Fibroblast of skin of back (primary cell): ENCODE results near the gene RERE.
"Not testable (repeated sequence)": the region's sequence is repeated elsewhere in the genome, so short reads cannot be mapped to it uniquely, and the experiment has no call there.

Source experiments
- DNase-seq: peaks from one replicate; pipeline ENCODE4 v3.0.0-alpha.2; 2013

RERE gene

DNA sequence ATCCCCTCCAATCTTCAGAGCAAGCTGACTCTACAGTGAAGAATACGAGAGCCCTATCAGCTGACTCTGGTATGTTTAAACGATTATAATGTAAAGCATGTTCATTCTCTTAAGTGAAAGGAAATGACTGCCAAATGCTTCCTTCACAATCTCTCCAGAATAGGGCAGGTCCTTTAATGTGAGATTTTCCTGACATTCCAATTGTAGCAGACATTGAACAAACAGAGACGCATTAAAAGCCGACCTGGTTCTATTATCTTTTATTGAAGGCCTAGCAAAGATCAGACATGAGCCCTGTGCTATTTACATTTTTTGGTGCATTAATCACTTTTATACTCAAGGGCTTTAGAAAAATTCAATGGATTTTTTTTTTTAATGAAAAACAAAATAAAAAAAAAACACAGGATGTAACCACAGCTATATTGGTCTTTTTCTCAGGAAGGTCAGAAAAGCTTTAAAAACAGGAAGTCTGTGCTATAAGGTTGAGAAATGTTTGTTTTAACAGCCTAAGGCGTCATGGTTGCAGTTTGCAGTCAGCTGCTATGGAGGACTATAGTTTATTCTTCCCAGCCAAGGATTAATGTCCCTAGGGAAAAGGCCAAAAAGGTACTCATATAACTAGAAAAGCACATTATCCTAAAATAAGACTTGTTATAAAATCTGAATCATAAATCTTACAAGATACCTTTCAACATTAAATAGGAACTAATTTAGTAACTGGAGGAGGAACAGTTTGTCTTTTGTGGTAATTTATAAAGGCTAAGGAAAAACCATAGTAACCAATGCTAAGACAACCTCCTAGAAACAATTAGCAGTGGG is 104.8 kb downstream of the RERE start:
- DNase-seq = peak; percentile 98

DNA sequence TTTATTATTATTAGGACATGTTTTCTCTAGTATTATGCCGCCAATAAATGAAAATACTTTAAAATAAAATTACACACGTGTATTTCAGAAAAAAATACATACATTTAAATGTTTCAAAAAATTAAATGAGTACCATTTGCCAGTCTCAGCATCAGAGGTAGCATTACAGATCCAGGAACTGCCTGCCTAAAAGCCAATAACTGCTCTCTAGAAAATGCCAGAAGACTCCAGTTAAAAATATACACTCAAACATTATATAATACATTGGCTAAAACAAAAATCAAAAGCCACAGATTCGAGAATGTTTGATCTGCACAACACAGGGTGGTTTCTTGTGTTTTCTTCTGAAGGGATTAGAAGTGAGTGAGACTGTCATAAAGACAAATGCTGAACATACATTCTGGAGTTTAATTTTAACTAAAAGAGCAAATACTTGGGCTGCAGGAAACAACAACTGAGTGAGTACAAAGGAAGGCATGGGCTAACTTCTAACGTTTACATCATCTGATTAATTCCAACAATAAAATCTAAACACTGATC is 105.5 kb downstream of the RERE start:
- DNase-seq = no peak

DNA sequence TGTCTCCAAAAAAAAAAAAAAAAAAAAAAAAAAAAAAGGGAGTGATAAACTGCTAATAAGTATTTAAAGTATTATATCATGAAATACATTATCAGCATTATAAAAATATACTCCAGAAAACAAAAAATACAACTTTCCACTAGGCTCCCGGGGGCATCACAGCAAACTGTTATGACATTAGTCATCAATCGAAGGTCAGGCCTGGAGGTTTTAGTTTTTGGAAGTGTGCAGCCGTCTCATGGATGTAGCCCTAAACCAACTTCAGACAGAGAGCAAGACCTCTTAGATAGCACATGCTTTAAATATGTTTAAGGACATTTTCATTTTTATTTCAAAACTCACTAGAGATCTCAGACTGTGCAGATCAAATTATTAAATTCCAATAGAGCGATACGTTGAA is 106.3 kb downstream of the RERE start:
- DNase-seq = peak; percentile 55

DNA sequence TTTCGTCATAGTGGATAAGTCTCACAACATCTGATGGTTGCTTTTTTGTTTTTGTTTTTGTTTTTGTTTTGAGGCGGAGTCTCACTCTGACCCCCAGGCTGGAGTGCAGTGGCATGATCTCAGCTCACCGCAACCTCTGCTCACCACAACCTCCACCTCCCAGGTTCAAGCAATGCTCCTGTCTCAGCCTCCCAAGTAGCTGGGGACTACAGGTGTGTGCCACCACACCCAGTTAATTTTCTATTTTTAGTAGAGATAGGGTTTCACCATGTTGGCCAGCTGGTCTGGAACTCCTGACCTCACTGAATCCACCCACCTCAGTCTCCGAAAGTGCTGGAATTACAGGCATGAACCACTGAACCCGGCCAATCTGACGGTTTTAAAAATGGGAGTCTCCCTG is 109.2 kb downstream of the RERE start:
- no peak for DNase-seq

DNA sequence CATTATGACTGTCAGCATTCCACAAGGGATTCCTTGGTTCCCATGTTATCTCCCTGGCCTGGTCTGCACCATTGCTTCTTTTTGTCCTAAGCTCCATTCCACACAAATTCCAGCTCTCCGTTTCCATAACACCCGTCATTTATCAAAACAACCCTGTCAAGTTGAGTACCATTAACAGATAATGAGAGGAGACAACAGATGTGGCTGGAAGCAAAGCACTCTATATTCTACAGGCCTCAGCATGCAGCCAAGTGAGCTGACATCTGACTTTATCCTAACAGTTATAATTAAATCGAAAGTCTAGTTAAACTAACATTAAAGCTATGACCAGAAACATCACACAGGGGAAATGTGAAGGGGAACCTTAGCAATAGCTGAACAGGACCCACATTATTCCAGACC is 110.4 kb downstream of the RERE start:
- peak; percentile 77 for DNase-seq

DNA sequence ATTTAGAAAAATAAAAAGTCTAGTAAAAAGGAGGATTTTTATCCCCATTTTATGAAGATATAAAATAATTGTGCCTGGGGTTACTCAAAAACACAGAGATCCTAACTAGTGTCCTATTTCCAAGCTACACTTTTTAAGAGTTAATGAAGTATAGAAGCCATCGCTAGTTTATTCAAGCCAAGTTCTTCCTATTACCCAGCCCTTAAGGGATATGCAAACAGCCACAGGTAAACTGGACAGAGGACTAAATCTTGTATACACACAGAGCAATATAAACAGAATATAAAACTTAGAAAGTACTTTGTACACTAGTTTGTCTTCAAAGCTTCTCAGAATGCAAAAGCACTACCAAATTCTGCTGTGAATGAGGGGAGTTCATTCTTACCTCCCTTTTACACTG is 111.1 kb downstream of the RERE start:
- no peak for DNase-seq

DNA sequence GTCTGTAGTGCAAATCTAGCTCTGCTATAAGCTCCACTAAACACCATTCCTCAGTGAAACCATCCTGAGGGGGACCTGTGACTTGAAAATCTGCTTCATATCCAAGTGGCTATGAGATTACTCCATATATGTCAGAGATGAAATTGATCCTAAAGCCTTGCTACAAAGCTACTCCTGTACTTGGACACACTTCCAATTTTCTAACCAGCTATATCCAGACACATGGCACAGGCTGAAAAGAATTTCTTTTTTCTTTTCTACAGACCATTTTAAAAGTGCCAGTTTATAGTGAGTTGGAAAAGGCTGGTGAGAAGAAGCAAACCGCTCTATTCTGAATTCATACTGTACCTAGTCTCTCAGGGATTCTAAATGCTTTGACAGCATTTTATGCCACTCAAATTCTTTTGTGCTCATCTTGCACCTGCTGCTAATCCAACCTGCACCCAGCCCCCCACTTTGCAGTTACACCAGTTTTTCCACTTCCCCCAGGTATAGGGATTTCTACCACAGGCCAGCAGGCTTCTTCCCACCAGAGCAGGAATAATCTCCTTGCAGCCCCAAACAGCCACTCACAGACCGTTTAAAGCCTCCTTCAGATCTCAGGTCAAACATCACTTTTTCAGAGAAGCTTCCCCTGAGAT is 112.5 kb downstream of the RERE start:
- no peak for DNase-seq

DNA sequence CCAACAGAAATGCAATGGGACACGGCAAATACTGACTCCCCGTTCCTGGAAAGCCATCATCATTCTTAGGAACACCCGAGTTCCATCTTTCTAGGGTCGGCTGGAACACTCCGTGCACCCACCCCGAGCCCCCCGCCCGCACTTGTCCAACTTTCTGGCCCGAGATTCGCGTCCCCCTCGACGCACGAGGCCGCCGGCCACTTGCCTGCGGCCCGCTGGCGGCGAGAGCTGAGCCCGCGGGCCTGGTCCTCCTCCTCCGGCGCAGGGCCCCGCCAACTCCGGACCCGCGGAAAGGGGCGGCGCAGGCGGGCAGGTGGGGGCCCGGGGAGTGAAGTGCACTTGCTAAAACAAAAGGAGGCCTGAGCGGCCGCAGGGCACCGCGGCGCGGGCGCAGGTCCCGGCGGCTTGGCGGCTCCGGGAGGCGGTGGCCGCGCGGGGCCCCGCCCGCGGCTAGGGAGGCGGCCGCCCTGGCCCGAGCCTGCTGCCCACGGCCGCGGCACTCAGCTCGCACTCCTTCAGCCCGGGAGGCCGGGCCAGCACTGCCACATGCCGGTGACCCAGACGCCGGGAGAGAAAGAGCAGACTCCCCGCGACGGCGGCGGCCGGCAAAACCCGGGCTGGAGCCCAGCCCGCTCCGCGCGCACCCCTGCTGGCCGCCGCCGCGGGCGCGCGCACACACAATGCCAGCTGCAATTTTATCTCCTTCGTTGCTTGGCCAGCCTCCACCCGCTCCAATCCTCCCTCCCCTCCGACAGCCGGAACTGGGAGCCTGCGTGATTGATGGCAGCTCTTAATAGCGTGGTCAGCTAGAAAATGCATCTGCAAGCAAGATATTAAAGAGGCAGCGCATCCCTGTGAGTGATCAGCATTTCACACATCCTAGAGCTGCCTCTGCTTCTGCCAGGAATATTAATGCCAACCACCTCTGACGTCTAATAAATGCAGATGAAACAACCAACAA is 114.3 kb downstream of the RERE start:
- DNase-seq = peak; percentile 91

DNA sequence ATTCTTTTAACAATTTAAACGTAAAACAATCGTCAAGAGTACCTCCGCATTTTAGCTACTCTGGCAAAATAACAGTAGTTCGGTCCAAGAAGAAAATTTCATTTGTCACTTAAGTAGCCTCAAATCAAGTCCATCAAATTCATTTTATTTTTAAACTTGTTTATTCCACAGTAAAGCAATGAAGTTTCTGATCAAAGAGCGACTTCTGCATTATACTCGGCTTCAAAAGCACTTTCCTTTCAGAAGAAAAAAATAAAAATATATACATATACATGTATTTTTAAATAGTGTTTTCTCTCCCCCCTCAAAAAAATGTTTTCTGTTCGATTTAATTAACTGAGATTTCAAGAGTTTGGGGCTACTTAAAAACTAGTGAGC is 115.0 kb downstream of the RERE start:
- DNase-seq = no peak

DNA sequence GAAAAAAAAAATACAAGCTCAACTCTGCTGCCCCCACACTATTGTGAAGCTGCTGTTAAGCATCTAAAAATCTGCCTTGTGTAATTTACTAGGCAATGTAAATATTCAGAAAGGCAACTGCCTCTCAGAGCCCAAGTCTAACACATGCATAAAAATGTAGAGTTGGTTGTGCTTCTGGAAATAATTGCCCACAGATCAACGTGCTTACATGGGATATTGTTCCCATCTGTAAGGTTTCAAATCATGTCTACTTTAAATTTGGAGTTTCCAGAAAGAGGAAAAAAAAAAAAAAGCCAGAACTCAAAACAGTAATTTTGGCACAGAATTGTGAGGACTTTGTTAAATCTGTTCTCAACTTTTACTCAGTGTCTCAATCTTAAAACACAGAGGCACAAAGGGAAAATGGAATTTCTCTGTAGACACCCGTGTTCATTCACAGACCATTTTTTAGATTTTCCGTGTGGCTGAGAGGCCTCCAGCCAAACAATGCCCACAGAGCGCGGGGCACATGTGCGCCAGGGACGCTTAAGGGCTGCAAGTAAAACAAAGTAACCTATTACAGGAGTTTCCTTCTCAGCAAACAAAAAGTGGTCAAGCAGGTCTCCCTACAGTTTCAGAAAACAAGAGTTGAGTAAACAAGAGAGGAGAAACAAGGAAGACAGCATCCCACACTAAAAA is 115.5 kb downstream of the RERE start:
- no peak for DNase-seq

DNA sequence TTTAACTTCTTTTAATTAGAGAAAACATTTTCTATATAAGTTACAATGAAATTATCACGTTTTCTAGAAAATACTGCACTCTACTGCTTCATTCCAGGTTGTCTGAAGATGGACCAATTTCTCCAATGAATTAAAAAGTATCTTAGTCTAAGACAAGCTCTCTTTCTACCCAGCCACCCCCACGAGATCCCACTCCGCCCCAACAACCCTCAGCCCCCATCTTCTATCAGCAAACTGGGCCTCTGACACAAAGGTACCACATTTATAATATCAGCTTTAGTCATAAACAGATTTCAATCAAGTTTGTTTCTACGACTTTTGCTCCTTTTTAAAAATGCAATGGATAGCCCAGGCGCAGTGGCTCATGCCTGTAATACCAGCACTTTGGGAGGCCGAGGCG is 117.8 kb downstream of the RERE start:
- no peak for DNase-seq

DNA sequence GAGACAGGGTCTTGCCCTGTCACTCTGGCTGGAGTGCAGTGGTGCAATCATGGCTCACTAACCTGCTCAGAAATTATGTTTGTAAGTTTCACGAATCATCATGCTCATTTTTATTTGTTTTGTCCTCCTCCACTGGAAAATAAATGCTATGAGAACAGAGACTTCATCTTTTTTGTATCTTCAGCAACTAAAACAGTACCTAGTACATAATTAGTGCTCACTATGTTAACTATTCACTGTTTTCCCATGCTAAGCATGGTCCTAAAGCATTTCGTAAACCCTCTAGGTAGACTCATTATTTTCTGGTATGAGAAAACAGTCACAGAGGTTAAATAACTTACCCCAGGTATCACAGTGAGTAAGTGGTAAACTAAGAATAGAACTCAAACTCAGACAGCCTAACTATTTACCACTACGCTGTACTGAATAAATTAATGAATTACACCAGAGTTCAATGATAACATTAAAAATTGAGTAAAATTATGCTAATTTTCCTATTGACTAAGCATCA is 118.4 kb downstream of the RERE start:
- no peak for DNase-seq

DNA sequence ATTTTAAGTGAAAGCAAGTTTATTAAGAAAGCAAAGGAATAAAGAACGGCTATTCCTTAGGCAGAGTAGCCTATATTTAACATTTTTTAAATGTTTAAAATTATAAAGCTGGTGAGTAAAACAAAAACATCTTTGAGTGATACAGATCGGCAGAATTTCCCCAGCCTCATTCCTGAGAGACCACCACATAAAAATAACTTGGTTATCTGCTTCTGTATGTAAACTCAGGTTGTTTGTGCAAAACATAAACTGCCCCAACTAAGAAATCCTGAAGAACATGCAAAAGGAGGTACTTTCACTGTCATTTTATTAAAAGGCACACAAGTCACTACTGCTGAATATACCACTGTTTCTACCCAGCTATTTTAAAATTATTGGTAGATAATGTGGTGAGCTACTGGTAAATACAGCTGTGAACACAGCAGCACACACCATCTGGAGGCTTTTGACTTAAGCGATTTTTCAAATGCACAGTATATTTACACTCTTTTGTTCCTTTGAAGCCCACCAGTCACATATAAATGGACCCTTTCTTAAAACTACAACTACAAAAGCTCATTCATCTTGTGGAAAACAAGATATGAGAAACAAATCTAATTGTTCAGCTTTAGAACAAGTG is 119.3 kb downstream of the RERE start:
- DNase-seq = no peak

DNA sequence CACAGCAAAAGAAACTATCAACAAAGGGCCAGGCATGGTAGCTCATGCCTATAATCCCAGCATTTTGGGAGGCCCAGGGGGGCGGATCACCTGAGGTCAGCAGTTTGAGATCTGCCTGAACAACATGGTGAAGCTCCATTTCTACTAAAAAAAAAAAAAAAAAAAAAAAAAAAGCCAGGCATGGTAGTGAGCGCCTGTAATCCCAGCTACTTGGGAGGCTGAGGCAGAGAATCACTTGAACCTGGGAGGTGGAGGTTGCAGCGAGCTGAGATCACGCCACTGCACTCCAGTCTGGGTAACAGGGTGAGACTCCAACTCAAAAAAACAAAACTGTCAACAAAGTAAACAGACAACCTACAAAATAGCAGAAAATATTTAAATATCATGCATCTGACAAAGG is 122.0 kb downstream of the RERE start:
- DNase-seq = not testable (repeated sequence)

DNA sequence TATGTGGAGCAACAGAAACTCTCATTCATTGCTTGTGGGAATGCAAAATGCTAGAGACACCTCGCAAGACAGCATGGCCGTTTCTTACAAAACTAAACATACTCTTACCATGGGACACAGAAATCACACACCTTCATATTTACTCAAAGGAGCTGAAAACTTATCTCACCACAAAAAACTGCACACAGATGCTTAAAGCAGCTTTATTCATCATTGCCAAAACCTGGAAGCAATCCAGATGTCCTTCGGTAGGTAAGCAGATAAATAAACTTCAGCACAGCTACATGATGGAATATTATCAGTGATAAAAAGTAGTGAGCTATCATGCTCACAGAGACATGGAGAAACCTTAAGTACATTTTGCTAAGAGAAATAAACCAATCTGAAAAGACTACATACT is 124.3 kb downstream of the RERE start:
- DNase-seq = no peak

DNA sequence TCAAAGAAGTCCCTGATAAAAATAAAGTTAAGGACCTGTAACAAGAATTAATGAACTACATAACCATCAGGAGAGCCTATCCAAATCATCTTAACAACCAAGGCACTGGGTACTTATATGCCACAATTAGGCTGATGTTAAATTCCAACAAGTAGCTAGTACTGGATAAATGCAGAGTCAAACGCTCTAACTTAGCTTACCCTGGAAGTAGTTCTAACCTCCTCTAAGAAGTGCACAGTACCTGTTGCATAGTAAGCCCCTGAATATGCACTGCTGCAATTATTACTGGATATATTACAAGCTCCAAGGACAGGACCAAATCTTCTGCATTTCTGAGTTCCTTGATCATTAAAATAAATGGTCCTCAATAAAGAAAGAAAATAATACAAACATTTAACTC is 125.8 kb downstream of the RERE start:
- no peak for DNase-seq

DNA sequence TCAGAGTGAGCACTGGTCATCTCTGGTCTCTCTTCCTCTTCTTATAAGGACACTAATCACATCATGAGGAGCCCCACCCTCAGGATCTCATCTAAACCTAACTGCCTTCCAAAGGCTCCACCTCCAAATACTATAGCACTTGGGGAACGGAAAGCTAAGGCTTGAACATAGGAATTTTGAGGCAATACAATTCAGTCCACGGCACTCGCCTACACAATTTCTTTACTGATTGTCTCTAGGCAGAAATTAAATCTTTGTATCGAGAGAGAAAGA is 127.3 kb downstream of the RERE start:
- DNase-seq = no peak

DNA sequence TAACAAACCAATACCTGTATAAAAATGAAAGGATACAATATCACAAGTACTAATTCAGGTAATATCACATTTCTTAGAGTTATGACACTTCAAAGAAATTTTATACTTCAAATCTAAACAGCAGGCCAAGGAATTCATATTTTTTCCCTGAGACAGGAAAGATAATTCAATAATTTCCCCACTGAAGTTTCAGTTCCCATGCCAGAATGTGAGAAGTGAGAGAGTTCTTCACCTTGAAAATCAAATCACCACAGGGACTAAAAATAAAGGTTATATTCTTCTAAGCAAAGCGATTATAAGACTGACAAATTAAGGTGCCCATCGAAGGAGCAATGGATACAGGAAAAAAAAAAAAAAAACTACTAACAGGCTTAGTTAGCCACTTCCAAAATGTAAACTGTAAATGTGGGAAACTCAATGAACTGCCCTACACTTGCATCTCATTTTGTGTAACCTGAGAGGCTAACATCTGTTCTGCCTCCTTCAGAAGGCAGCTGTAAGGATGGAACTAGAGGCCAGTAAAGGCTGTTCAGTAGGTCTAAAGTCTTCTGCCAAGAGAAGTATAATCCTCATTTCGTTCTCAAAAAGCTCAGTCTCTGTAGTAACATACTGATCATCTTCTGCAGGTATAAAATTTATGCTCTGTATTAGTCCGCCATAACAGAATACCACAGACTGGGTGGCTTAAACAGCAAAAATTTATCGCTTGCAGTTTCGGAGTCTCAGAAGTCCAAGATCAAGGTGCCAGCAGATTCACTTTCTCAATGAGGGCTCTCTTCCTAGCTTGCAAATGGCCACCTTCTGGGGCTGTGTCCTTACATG is 127.8 kb downstream of the RERE start:
- no peak for DNase-seq

DNA sequence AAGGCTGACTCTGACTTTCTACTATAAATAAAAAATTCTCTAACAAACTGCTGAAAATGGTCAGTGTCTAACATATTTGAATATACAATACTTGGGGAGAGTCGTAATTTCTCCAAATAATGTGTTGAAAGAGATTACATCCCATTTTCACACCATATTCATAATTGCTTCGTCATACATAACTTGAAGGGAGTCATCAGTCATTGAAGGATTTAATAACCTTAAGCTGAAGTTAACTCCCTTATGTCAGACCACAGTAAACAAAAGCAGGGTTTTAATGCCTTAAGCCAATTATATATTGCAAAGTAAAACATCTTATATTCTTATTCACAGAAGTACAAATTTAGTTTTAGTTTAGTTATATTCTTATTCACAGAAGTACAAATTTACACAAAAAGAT is 129.9 kb downstream of the RERE start:
- no peak for DNase-seq

DNA sequence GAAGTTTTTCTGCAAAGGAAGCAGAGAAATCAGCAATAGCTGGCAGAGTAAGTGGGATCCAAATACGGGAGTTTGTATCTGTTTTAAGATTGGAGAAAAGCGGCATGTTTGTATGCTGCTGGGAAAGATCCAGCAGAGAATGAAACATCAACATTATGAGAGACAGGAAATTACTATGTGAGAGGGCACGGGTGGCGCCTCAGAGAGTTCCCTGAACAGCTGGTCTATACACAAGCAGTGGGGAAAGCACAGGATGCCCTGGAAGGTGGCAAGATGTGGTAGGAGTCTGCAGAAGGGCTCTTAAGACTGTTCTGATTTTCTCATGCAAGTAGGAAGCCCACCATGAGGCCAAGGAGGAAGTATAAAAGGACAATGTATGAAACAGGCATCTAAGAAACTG is 130.4 kb downstream of the RERE start:
- DNase-seq = peak; percentile 54

DNA sequence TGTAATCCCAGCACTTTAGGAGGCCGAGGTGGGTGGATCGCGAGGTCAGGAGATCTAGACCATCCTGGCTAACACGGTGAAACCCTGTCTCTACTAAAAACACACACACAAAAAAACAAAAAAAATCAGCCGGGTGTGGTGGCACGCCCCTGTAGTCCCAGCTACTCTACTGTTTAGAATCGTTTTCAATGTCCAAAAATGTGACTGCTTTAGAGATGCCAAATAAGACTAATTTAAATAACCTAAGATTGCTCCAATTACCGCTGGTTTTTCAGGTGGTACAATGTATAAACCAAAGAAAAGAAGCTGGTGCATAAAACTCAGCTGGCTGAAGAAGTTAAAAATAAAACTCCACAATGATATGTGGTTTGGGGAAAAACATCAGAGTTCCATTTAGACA is 132.0 kb downstream of the RERE start:
- no peak for DNase-seq
